ENCODE data around the gene SV2B.
"Not testable (repeated sequence)": the region's sequence is repeated elsewhere in the genome, so short reads cannot be mapped to it uniquely, and the experiment has no call there.

SV2B gene

GRCh38 chr15:91318516-91318915 is 218.5 kb downstream of the SV2B start:
- no peak for DNase-seq (ENCODE audit: low spot score)

DNA sequence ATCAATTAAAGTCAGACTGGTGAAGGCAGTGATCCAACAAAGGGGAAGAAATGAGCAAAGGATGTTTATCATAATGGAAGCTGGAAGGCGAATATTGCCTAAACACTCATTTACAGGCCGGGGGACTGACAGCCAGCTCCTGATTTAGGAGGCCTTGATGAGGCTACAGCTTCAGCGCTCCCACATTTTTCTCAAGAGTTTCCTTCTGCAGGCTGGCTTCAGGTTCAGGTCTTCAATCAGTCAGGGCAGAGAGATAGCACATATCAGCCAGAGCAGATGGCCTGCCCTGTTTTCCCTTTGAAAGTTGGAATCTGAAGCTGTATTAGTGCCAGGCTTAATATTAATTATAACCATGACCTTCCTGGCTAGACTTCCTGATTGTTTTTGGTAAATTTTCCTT is 218.9 kb downstream of the SV2B start:
- DNase-seq (ENCODE audit: low spot score): no peak

DNA sequence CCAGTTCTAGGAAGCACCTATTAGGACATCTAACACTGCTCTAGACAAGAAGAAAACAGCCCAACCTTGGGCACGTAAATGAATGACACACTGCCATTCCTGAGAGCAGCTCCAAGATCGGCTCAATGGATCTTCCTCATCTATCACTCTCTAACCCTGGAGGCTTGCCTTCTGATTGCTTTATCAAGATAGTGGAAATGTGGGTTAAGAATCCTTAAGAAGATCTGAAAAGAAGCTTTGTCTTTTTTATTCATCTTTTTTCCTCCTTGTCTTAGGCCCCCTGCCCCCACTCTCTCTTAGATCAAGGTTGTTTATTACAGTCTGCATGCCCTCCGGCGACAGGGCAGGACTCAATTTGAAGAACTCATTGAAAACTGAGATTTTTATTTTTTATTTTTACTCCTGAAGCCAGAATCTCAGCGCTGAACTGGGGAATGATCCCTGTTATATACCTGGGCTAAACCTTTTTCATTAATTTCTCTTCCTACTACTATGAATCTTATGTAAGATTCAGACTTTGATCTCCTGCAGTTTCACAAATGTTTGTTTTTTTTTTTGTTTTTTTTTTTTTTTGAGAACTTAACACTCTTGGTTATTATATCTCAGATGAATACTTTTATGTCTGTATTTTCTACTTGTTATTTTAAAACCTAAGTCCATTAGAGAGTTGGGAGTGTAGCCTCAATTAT is 219.5 kb downstream of the SV2B start:
- DNase-seq (ENCODE audit: low spot score): no peak

GRCh38 chr15:91320101-91320500 is 220.0 kb downstream of the SV2B start:
- DNase-seq (ENCODE audit: low spot score): no peak

DNA sequence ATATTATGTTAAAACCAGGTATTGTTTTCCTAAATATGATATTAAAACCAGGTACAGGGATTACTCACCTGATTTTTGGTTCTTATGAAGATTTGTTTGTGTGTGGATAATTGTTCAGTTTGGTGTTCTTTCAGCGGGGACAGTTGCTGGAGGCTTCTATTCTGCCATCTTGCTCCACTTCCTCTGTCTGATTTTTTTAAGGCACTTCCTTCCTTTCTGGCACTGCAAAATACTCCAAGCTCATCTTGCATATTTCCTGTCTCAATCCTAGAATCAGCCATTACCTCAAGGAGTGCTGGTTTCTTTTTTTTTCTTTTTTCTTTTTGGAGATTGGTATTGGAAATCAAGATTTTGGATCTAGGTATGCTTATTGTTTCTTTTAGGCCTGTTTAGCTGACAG is 229.9 kb downstream of the SV2B start:
- no peak for DNase-seq (ENCODE audit: low spot score)

GRCh38 chr15:91331581-91331980 is 231.5 kb downstream of the SV2B start:
- no peak for DNase-seq (ENCODE audit: low spot score)

DNA sequence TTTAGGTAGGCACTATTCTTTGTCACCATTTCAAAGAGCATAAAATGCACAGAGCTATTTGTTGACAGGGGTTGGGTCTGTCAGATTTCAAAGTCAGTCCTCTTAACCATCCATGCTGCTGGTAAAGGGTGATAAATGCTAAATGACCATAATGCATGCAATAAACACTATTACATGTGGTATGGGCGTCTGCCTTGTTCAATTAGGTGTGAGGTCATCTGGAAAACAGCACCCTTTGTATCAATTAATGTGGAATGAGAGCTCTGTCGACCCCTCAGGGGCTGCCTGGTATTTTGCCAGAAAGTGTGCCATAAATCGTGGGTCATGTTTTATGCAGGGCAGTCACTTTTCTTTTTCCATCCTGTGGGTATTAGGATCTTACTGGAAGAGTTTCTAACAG is 235.6 kb downstream of the SV2B start:
- no peak for DNase-seq (ENCODE audit: low spot score)

DNA sequence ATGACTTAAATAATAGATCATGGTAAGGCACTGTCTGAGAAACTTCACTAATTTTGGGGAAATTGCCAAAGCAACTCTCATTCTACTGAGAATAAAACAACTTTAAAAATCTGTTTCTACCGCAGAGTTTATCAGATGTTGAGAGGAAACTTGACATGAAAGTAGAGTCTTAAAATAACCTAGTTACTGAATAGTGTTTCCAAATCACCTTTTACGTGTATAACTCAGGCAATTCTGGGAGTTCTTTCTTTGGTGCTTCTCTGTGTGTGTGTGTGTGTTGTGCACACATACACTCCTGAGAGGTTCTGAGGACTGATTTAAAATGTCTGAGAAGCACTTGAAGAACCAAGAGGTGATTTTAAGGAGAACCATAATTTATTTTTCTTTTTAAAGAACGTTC is 236.6 kb downstream of the SV2B start:
- DNase-seq (ENCODE audit: low spot score): no peak

GRCh38 chr15:91338766-91339165 is 238.7 kb downstream of the SV2B start:
- peak; percentile 15 for DNase-seq (ENCODE audit: low spot score)

DNA sequence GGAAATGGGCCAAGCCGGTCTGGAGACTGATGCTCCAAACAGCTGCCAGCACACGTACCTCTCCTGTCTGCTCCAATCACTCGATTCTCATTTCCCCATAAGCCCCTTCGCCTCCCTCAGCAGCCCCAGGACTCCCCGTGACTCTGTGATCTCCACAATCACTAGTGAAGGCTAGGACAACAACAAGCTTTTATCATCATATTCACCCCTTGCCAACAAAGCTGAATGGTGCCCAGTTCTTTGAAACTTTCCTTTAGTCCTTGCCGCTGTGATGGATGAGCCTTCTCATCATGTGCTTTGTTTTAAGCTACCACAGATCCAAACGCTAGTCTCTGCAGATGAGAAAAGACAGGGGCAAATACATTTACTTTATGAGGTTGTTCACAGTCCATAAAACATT is 242.0 kb downstream of the SV2B start:
- DNase-seq (ENCODE audit: low spot score): no peak

- DNase-seq (ENCODE audit: low spot score): not testable (repeated sequence)
These were observed 244.9 kb downstream of the SV2B start for GRCh38 chr15:91344912-91345311.

DNA sequence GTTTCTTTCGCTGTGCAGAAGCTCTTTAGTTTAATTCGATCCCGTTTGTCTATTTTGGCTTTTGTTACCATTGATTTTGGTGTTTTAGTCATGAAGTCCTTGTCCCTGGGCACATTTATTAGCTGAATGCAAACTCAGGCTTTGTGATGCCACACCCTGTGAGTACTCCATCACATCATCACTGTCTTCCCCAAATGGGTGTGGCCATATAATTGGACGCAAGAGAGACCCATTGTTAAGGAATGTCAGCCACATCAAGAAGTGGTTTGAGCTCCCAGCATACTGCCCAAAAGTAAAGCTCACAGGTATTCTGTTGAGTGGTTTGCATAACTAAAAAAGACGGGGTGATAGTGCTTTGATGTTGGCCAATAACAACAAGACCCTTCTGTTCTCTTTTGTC is 245.7 kb downstream of the SV2B start:
- no peak for DNase-seq (ENCODE audit: low spot score)

- DNase-seq (ENCODE audit: low spot score): no peak
These were observed 246.2 kb downstream of the SV2B start for GRCh38 chr15:91346259-91346658.

- DNase-seq (ENCODE audit: low spot score): peak; percentile 13
These were observed 248.9 kb downstream of the SV2B start for GRCh38 chr15:91348752-91349500.
